HEK293T (cell line): Measurements from ENCODE around the gene ACSL3.

ENCODE experiments used
- ARNT ChIP-seq: fragments of 450-650 bp; IDR thresholded peaks from 2 replicates; pipeline ENCODE4 v1.6.1; 2017; ENCODE audit warnings: mild to moderate bottlenecking
- SP1 ChIP-seq: fragments of 450-650 bp; IDR thresholded peaks from 2 replicates; pipeline ENCODE4 v1.6.1; 2017

DNA sequence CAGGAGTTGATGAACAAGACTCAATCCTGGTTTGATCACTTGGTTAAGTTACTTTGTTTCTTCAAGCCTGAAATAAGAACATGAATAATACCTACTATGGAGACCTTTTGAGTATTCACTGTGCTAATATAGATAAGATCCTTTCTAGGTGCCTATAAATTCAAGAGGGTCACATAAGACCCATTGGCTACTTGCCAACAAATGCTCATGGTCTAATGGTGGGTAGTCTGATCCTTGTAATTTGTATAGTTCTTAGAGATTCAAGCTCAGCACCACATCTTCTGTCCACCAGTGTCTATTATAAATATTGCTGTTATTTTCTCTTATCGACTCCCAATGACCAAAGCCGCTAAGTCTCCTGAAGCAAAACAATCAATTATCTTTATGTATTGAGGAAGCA lies 27.4 kb upstream of the ACSL3 start:
- TF ChIP-seq SP1 (no peak), ARNT (no peak)
